Vein endothelial cell (primary cell): ENCODE measurements around the gene MMD. TPM values are rescaled to one million over a fixed set of nuclear protein-coding genes. Genes with fewer than 3 reads are reported as not detected.

ENCODE experiments used
- total RNA-seq: library from RNA; depleted of rRNA; stranded (reverse); fragments of >200 nt; gene quantifications from 2 replicates; pipeline ENCODE4 v1.2.3, GENCODE V29; 2012

Gene MMD, protein sequence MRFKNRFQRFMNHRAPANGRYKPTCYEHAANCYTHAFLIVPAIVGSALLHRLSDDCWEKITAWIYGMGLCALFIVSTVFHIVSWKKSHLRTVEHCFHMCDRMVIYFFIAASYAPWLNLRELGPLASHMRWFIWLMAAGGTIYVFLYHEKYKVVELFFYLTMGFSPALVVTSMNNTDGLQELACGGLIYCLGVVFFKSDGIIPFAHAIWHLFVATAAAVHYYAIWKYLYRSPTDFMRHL
- 9.6 and 13.1 TPM in 2 replicates for total RNA-seq

DNA sequence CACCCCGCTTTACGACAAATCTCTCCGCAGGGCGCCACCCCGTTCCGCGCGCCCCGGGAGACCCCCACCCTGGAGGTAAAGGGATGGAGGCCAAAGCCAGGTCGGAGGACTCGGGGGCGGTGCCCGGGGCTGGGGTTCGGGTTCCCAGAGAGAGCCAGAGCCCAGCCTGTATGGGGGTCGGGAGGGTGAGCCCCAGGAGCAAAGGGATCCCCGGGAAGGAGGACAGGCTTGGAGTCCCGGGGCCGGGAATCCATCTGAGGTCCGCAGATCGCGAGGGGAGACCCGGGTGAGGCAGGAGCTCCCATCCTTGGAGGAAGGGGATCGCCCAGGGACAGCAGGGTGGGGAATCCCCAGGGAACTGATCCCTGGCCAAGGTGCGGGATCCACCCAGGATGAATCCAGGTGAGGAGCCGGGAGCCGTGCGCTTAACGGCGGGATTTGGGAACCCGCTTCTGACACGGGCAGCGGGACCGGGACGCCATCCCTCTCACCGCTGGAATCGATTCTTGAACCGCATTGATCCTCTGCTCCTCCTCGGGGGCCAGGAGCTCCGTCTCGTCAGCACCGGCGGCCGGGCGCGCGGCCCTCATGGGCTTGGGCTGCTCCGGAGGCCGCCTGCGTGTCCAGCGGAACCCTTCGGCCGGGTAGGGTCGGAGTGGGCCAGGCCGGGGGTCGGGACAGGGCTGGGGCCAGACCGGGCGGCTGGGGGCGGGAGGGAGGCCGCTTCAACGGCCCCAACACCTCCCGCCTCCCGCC, at the start of gene MMD:
TSS of gene MMD (minus strand) at position 657 of the 756 bp plus-strand sequence. CDS start at position 517, 140 bp downstream.

Other genes starting within 250 kb of the MMD start
- gene HLF, start 156.9 kb downstream of the MMD start, total RNA-seq = 0.19 and 0.33 TPM in 2 replicates
- gene SMIM36, start 89.6 kb upstream of the MMD start, total RNA-seq = not detected in 2 replicates